Neuronal stem cell (in vitro differentiated cells): Measurements from ENCODE around the gene ROM1.
A peak's percentile ranks its signal among the peaks of the same experiment; 100 is the strongest.

Experiments used
- DNase-seq: peaks from one replicate; pipeline ENCODE4 v3.0.0-alpha.2; 2013; ENCODE audit warnings: low spot score
- H2AFZ ChIP-seq: one replicate; pipeline ENCODE4 v1.6.1; 2013; ENCODE audit warnings: mild to moderate bottlenecking, low read length, inconsistent platforms
- H2AK5ac ChIP-seq: 2 replicates; pipeline ENCODE4 v1.6.1; 2013; ENCODE audit warnings: low read depth, mild to moderate bottlenecking, inconsistent platforms, low read length, moderate library complexity, mixed read lengths
- H2BK120ac ChIP-seq: 2 replicates; pipeline ENCODE4 v1.6.1; 2013; ENCODE audit warnings: low read depth, mild to moderate bottlenecking, inconsistent platforms, low read length, moderate library complexity, mixed read lengths
- H2BK12ac ChIP-seq: one replicate; pipeline ENCODE4 v1.6.1; 2013; ENCODE audit warnings: low read length, inconsistent platforms
- H2BK15ac ChIP-seq: 2 replicates; pipeline ENCODE4 v1.6.1; 2013; ENCODE audit warnings: mild to moderate bottlenecking, low read length, inconsistent platforms, mixed read lengths
- H2BK5ac ChIP-seq: one replicate; pipeline ENCODE4 v1.6.1; 2013; ENCODE audit warnings: inconsistent platforms, mild to moderate bottlenecking, low read length, moderate library complexity
- H3K14ac ChIP-seq: one replicate; pipeline ENCODE4 v1.6.1; 2013; ENCODE audit warnings: low read length, inconsistent platforms
- H3K18ac ChIP-seq: 2 replicates; pipeline ENCODE4 v1.6.1; 2013; ENCODE audit warnings: low read length, inconsistent platforms
- H3K23ac ChIP-seq: 2 replicates; pipeline ENCODE4 v1.6.1; 2013; ENCODE audit warnings: low read depth, mild to moderate bottlenecking, mixed read lengths, low read length, inconsistent platforms; ENCODE audit not compliant: poor library complexity
- H3K27ac ChIP-seq: replicated peaks from 3 replicates; pipeline ENCODE4 v1.5.1; 2013; ENCODE audit warnings: low read length, inconsistent platforms
- H3K27me3 ChIP-seq, 3 experiments: 2 replicates each; pipeline ENCODE4 v1.6.1; 2013; ENCODE audit warnings: low read length in 3 of 3, mild to moderate bottlenecking in 2 of 3, inconsistent platforms in 1 of 3, low read depth in 1 of 3, mixed read lengths in 1 of 3, moderate library complexity in 1 of 3; ENCODE audit not compliant: control insufficient read depth in 3 of 3, insufficient read depth in 3 of 3
- H3K36me3 ChIP-seq, 2 donors: replicated peaks in 1 of 2; 2 replicates each; pipeline ENCODE4 v1.6.1; 2013; ENCODE audit warnings: low read length in 2 of 2; ENCODE audit not compliant: control insufficient read depth in 2 of 2, insufficient read depth in 2 of 2
- H3K4ac ChIP-seq: 2 replicates; pipeline ENCODE4 v1.6.1; 2013; ENCODE audit warnings: inconsistent platforms, mild to moderate bottlenecking, low read length, moderate library complexity
- H3K4me1 ChIP-seq, 2 donors: 1 replicate in 1 of 2; 2 replicates in 1 of 2; pipeline ENCODE4 v1.6.1; 2013; ENCODE audit warnings: low read length in 2 of 2, low read depth in 1 of 2; ENCODE audit not compliant: control insufficient read depth in 2 of 2, insufficient read depth in 1 of 2
- H3K4me2 ChIP-seq: one replicate; pipeline ENCODE4 v1.6.1; 2013; ENCODE audit warnings: mild to moderate bottlenecking, low read length, inconsistent platforms; ENCODE audit not compliant: insufficient read depth, poor library complexity, severe bottlenecking
- H3K4me3 ChIP-seq, 2 donors: 2 replicates each; pipeline ENCODE4 v1.5.1; 2013; ENCODE audit warnings: low read length in 2 of 2, mild to moderate bottlenecking in 2 of 2, inconsistent platforms in 1 of 2, moderate library complexity in 1 of 2
- H3K79me1 ChIP-seq: one replicate; pipeline ENCODE4 v1.6.1; 2013; ENCODE audit warnings: low read depth, mild to moderate bottlenecking, inconsistent platforms, low read length, moderate library complexity
- H3K9ac ChIP-seq: one replicate; pipeline ENCODE4 v1.6.1; 2013; ENCODE audit warnings: mild to moderate bottlenecking, low read depth, low read length, inconsistent platforms; ENCODE audit not compliant: poor library complexity
- H3K9me3 ChIP-seq, 2 donors: replicated peaks in 1 of 2; 2 replicates each; pipeline versions ENCODE3 to v1.6.1; 2013; ENCODE audit warnings: low read length in 2 of 2, mild to moderate bottlenecking in 2 of 2, inconsistent platforms in 1 of 2, low read depth in 1 of 2, mixed read lengths in 1 of 2, moderate library complexity in 1 of 2; ENCODE audit not compliant: control insufficient read depth in 2 of 2, insufficient read depth in 1 of 2
- H4K8ac ChIP-seq: one replicate; pipeline ENCODE4 v1.6.1; 2013; ENCODE audit warnings: low read depth, mild to moderate bottlenecking, inconsistent platforms, low read length, moderate library complexity
- H4K91ac ChIP-seq: one replicate; pipeline ENCODE4 v1.6.1; 2013; ENCODE audit warnings: low read length, low read depth, mild to moderate bottlenecking, inconsistent platforms; ENCODE audit not compliant: poor library complexity
- WGBS, 2 donors: extraction: QIAGEN DNeasy Blood & Tissue Kit; methylation state at CpG; one replicate each; pipeline ENCODE4 v1.1.7; 2013; ENCODE audit warnings: missing lambda C conversion rate in 2 of 2, mixed read lengths in 1 of 2; ENCODE audit not compliant: insufficient read length in 2 of 2, insufficient replicate concordance in 1 of 2; ENCODE audit errors: extremely low coverage in 2 of 2; 5-methylcytosine and 5-hydroxymethylcytosine counted together

ROM1 gene

DNA sequence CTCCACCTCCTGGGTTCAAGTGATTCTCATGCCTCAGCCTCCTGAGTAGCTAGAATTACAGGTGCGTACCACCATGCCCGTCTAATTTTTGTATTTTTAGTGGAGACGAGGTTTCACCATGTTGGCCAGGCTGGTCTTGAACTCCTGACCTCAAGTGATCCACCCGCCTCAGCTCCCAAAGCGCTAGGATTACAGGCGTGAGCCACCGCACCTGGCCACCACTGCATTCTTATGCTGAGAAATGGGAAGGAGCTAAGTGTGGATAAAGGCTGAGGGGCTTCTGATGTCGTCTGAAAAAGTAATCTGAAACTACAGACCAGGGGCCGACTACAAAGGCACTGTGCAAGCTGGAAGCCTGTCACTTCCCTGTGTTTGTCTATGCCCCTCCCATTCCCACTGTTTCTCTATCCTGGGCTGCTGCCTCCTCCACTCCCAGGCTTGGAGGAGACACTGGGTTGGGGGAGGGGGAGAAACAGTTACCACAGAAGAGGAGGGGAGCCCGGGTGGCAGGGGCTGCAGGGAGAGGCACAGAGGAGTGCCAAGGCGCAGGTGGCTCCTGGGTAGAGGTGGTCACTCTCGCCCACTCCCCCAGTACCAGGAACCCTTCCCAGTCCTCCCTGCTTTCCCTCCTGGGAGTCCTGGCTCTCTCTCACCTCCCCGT lies 8.5 kb upstream of the ROM1 start:
- no peak overlapping the region for H4K8ac ChIP-seq
- no peak overlapping the region for H2BK12ac ChIP-seq
- no peaks in the 10 kb centered on the region for H3K9me3 ChIP-seq
- peak overlapping the region; percentile 14 for H2BK5ac ChIP-seq
- H3K27me3 ChIP-seq, result peaks cover 0 to 17% (median 0%) of the 10 kb centered on the region in 3 experiments
- no peak overlapping the region for H3K23ac ChIP-seq
- no peak overlapping the region for H3K14ac ChIP-seq
- H4K91ac ChIP-seq, result no peak overlapping the region
- WGBS, 2 donors, result no CpG with 5 or more reads among the region's 13 CpGs
- peak overlapping the region; percentile 96 for H2AK5ac ChIP-seq
- H3K4me2 ChIP-seq, result peak overlapping the region; percentile 36
- DNase-seq, result peak; percentile 70
- peaks cover 8% of the 10 kb centered on the region for H3K79me1 ChIP-seq
- H2BK120ac ChIP-seq, result peak overlapping the region; percentile 13
- peaks cover 4 to 28% of the 10 kb centered on the region in 2 donors for H3K36me3 ChIP-seq
- peak overlapping the region; percentile 65 for H2AFZ ChIP-seq
- peak overlapping the region; percentile 89 for H3K18ac ChIP-seq
- H3K4me3 ChIP-seq, result no peak overlapping the region
- no peak overlapping the region for H2BK15ac ChIP-seq
- peak overlapping the region; percentile 65 for H3K9ac ChIP-seq
- peak overlapping the region; percentile 63 for H3K27ac ChIP-seq
- peaks cover 19 to 28% of the 10 kb centered on the region in 2 donors for H3K4me1 ChIP-seq
- H3K4ac ChIP-seq, result no peak overlapping the region

DNA sequence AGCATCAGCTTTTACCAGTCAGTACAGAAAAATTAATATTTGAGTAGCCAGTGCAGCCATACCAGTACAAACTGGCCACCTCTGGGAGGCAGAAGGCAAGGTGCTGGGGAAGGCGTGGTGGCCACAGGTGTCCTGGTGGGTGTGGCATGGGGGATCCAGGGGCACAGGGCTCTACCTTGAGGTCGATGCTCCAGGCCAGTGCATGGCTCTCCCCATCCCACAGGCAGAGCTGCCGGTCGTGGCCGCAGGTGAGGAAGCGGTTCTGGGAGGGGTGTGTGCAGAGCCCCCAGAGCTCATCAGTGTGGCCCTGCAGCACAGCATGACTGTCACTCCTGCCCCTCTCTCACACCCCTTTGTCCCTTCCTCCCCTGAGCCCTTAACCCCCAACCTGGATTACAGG lies 7.6 kb upstream of the ROM1 start:
- H3K27ac ChIP-seq, result no peak overlapping the region
- peak overlapping the region; percentile 67 for H2BK12ac ChIP-seq
- H3K4me3 ChIP-seq, result no peak overlapping the region
- H2BK5ac ChIP-seq, result peak overlapping the region; percentile 14
- peak overlapping the region; percentile 56 for H2BK120ac ChIP-seq
- peaks cover 15 to 19% of the 10 kb centered on the region in 2 donors for H3K4me1 ChIP-seq
- H2AK5ac ChIP-seq, result peak overlapping the region; percentile 96
- WGBS, 2 donors, result no CpG with 5 or more reads among the region's 6 CpGs
- H3K36me3 ChIP-seq, result peaks cover 0 to 24% of the 10 kb centered on the region in 2 donors
- H3K4me2 ChIP-seq, result no peak overlapping the region
- H3K23ac ChIP-seq, result no peak overlapping the region
- peak overlapping the region; percentile 11 for H3K18ac ChIP-seq
- peak overlapping the region; percentile 68 for H4K91ac ChIP-seq
- H3K79me1 ChIP-seq, result peaks cover 8% of the 10 kb centered on the region
- peak overlapping the region; percentile 71 for H2BK15ac ChIP-seq
- peaks cover 0 to 2% of the 10 kb centered on the region in 2 donors for H3K9me3 ChIP-seq
- H3K27me3 ChIP-seq, result peaks cover 0 to 17% (median 0%) of the 10 kb centered on the region in 3 experiments
- no peak overlapping the region for H3K14ac ChIP-seq
- peak overlapping the region; percentile 24 for H3K9ac ChIP-seq
- H2AFZ ChIP-seq, result no peak overlapping the region
- H4K8ac ChIP-seq, result peak overlapping the region; percentile 19
- H3K4ac ChIP-seq, result peak overlapping the region; percentile 2
- DNase-seq, result no peak

DNA sequence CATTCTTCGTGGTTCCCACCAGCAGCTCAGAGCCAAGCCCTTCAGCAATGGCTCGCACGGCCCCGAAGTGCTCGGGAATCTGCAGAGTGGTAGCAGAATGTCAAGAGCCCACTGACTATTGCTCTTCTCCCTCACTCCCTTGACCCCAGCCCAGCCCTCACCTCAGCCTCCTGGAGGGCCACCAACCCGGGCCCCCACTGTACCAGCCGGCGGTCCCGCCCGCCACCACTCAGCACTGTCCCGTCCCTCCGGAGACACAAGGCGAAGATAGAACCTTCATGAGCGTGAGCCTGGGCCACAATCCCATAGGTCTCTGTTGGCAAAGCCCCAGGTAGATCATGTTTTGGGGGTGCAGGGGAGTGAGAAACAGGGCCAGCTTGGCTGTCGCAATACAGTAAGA lies 7.2 kb upstream of the ROM1 start:
- Histone ChIP-seq H3K14ac (no peak overlapping the region), H3K4ac (peak overlapping the region; percentile 2), H2BK12ac (peak overlapping the region; percentile 67), H3K23ac (no peak overlapping the region), H2AFZ (no peak overlapping the region), H3K36me3 (peaks cover 0 to 24% of the 10 kb centered on the region in 2 donors), H3K9me3 (peaks cover 0 to 2% of the 10 kb centered on the region in 2 donors), H4K91ac (peak overlapping the region; percentile 68), H3K27ac (no peak overlapping the region), H3K79me1 (peaks cover 6% of the 10 kb centered on the region), H2BK5ac (peak overlapping the region; percentile 14), H2BK15ac (peak overlapping the region; percentile 71), H4K8ac (no peak overlapping the region), H3K27me3 (peaks cover 0 to 17% (median 0%) of the 10 kb centered on the region in 3 experiments), H3K4me1 (peaks cover 15 to 20% of the 10 kb centered on the region in 2 donors), H3K4me3 (no peak overlapping the region), H2BK120ac (peak overlapping the region; percentile 56), H3K18ac (peak overlapping the region; percentile 11), H3K9ac (no peak overlapping the region), H3K4me2 (no peak overlapping the region), H2AK5ac (peak overlapping the region; percentile 96)
- WGBS, 2 donors, result no CpG with 5 or more reads among the region's 15 CpGs
- no peak for DNase-seq

DNA sequence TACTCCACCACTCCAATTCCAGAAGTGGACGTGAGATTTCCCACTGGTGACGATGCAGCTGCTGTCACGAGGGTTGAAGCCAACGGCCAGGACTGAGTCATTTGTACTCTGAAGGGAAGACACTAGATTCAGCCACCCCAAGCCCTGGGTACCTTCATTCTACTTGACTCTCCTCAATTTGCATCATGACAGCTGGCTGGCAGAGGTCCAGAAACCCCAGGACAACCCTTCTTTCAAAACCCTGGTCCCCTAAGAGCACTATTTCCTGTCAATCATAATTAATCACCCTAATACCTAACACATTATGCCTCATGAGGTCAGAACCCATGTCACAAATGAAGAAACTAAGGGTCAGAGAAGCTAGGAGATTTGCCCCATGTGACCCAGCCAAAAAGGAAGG lies 5.3 kb upstream of the ROM1 start:
- peaks cover 0 to 13% (median 0%) of the 10 kb centered on the region in 3 experiments for H3K27me3 ChIP-seq
- no peak overlapping the region for H3K27ac ChIP-seq
- no peak overlapping the region for H2BK5ac ChIP-seq
- peaks cover 0 to 24% of the 10 kb centered on the region in 2 donors for H3K36me3 ChIP-seq
- H2BK12ac ChIP-seq, result no peak overlapping the region
- WGBS, 2 donors, result no CpG with 5 or more reads among the region's 4 CpGs
- no peak overlapping the region for H2AK5ac ChIP-seq
- no peak overlapping the region for H3K14ac ChIP-seq
- no peak overlapping the region for H3K4me2 ChIP-seq
- no peak overlapping the region for H3K18ac ChIP-seq
- H3K4me1 ChIP-seq, result peaks cover 20 to 23% of the 10 kb centered on the region in 2 donors
- H3K79me1 ChIP-seq, result no peaks in the 10 kb centered on the region
- no peak overlapping the region for H4K8ac ChIP-seq
- no peak overlapping the region for H3K23ac ChIP-seq
- no peak overlapping the region for H2AFZ ChIP-seq
- H3K9me3 ChIP-seq, result peaks cover 0 to 2% of the 10 kb centered on the region in 2 donors
- no peak overlapping the region for H2BK120ac ChIP-seq
- H2BK15ac ChIP-seq, result no peak overlapping the region
- H3K9ac ChIP-seq, result no peak overlapping the region
- no peak overlapping the region for H3K4me3 ChIP-seq
- H3K4ac ChIP-seq, result no peak overlapping the region
- no peak for DNase-seq
- H4K91ac ChIP-seq, result no peak overlapping the region
